ENCODE data around the gene RPS6KA5.

DNA sequence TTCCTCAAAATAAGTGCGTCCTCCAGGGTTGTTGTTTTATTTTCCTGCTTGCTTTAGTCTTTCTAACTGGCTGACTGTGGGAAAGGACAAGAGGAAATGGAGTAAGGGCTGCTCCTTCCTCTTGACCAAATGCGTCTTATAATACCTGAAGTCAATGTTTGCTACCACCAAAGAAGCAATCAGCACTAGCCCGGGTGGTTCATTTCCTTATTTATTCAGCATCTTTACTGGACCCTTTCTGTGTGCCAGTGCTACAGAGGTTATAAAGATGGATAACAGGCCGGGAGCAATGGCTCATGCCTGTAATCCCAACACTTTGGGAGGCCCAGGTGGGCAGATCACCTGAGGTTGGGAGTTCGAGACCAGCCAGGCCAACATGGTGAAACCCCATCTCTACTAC is 15.1 kb upstream of the RPS6KA5 start:
- TF ChIP-seq, protein P1, sequence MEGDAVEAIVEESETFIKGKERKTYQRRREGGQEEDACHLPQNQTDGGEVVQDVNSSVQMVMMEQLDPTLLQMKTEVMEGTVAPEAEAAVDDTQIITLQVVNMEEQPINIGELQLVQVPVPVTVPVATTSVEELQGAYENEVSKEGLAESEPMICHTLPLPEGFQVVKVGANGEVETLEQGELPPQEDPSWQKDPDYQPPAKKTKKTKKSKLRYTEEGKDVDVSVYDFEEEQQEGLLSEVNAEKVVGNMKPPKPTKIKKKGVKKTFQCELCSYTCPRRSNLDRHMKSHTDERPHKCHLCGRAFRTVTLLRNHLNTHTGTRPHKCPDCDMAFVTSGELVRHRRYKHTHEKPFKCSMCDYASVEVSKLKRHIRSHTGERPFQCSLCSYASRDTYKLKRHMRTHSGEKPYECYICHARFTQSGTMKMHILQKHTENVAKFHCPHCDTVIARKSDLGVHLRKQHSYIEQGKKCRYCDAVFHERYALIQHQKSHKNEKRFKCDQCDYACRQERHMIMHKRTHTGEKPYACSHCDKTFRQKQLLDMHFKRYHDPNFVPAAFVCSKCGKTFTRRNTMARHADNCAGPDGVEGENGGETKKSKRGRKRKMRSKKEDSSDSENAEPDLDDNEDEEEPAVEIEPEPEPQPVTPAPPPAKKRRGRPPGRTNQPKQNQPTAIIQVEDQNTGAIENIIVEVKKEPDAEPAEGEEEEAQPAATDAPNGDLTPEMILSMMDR (IDR thresholded peaks at IDR 0.05) = no peak
- no peak for TF ChIP-seq POLR2A (IDR thresholded peaks at IDR 0.05)

Measured in gastroesophageal sphincter (tissue), 3 donors.